Muscle layer of duodenum (tissue), 2 donors: ENCODE measurements around the gene VSIG10L2.

ENCODE experiments used
- H3K27ac ChIP-seq: one replicate; pipeline ENCODE4 v1.7.0; 2013; ENCODE audit warnings: mild to moderate bottlenecking, low read length
- H3K27me3 ChIP-seq: one replicate; pipeline ENCODE4 v1.7.0; 2013; ENCODE audit warnings: low read depth, mild to moderate bottlenecking, control low read depth, low read length
- H3K36me3 ChIP-seq, 2 donors: one replicate each; pipeline ENCODE4 v1.7.0; 2013; ENCODE audit warnings: low read length in 2 of 2, control low read depth in 1 of 2, mild to moderate bottlenecking in 1 of 2; ENCODE audit not compliant: insufficient read depth in 2 of 2, control insufficient read depth in 1 of 2
- H3K4me1 ChIP-seq, 2 donors: one replicate each; pipeline ENCODE4 v1.7.0; 2013; ENCODE audit warnings: low read length in 2 of 2, mild to moderate bottlenecking in 2 of 2, control low read depth in 1 of 2, moderate library complexity in 1 of 2; ENCODE audit not compliant: insufficient read depth in 2 of 2, control insufficient read depth in 1 of 2
- H3K4me3 ChIP-seq, 2 donors: one replicate each; pipeline ENCODE4 v1.7.0; 2013; ENCODE audit warnings: low read length in 2 of 2, low read depth in 1 of 2, mild to moderate bottlenecking in 1 of 2
- H3K9me3 ChIP-seq, 2 donors: one replicate each; pipeline ENCODE4 v1.7.0; 2013; ENCODE audit warnings: low read length in 2 of 2, control low read depth in 1 of 2, mild to moderate bottlenecking in 1 of 2; ENCODE audit not compliant: control insufficient read depth in 1 of 2
- donor health status: healthy.

Gene VSIG10L2

DNA sequence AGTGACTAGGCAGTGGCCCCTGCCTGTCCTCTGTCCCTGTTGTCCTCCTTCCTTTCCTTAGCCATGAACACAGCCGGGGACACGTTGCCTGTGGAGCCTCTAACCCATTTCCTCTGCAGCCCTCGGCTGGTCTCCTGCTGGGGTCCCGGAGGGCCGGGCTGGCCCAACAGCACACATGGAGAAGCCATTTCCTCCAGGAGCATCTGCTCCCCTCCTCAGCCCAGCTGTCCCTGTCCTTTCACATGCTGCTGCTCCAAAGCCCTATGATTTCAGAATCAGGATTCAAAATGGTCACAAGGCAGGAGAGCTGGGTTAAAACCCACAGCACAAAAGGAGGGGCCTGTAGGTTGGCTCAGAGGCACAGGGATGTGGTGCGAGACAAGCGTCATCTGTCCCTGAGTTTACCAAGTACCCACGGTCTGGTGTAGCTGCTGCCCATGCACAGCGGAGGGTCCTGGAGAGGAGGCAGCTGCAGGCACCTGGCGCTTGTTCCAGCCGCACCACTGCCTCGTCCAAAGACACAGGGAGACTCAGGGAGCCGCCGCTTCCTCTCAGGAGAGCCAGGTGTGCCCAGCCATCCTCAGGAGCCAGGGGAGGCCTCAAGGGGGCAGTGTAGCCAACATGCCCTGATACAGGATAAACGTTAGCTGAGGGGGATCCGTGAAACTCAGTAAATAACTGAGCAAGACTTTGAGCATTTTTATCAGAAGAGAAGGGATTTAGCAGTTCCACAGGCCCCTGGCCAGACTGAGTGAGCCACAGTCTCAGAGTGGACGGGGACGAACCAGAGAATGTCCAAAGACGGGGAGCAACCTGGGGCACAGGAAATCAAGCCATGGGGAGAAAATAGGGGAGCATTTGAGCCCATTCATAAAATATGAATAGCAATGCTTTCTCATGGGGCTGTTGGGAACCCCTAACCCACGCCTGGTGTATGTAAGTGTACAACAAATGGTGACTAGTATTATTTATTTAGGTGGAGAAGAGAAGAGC, 3.9 kb upstream of the VSIG10L2 start:
- Histone ChIP-seq H3K9me3 (no peaks in the 10 kb centered on the region), H3K27me3 (no peaks in the 10 kb centered on the region), H3K4me1 (peaks cover 0 to 29% of the 10 kb centered on the region in 2 donors), H3K36me3 (no peaks in the 10 kb centered on the region), H3K27ac (no peak overlapping the region), H3K4me3 (no peak overlapping the region)

- Histone ChIP-seq H3K27me3 (no peaks in the 10 kb centered on the region), H3K9me3 (no peaks in the 10 kb centered on the region), H3K36me3 (no peaks in the 10 kb centered on the region), H3K4me3 (no peak overlapping the region), H3K4me1 (peaks cover 0 to 29% of the 10 kb centered on the region in 2 donors), H3K27ac (no peak overlapping the region)
These were observed 2.9 kb upstream of the VSIG10L2 start for GRCh38 chr11:125942771-125943428.

DNA sequence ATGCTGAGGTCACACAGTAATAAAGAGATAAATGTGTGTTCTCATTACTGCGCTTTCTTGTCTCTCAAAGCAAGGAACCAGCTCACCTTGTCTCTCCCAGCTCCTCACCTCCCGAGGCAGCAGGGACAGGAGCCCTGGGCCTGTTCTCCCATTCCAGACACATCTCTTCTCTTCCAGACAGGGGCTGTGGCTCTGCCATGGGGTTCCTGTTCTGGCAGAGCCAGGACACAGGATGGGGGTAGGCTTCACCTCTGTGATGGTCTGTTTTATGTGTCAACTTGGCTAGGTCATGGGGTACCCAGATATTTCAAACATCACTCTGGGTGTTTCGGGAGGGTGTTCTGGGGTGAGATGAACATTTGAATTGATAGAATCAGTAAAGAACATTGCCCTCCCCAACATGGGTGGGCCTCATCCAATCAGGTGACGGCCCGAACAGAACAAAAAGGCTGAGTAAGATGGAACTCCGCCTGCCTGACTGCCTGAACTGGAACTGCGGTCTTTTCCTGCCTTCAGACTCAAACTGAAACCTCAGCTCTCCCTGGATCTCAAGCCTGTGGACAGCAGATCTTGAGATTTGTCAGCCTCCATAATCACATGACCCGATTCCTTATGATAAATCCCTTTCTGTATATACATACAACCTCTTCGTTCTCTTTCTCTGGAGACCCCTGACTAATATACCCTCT, 2.0 kb upstream of the VSIG10L2 start:
- H3K27ac ChIP-seq, result no peak overlapping the region
- peaks cover 0 to 25% of the 10 kb centered on the region in 2 donors for H3K4me1 ChIP-seq
- H3K36me3 ChIP-seq, result no peaks in the 10 kb centered on the region
- H3K27me3 ChIP-seq, result no peaks in the 10 kb centered on the region
- no peak overlapping the region for H3K4me3 ChIP-seq
- H3K9me3 ChIP-seq, result no peaks in the 10 kb centered on the region

DNA sequence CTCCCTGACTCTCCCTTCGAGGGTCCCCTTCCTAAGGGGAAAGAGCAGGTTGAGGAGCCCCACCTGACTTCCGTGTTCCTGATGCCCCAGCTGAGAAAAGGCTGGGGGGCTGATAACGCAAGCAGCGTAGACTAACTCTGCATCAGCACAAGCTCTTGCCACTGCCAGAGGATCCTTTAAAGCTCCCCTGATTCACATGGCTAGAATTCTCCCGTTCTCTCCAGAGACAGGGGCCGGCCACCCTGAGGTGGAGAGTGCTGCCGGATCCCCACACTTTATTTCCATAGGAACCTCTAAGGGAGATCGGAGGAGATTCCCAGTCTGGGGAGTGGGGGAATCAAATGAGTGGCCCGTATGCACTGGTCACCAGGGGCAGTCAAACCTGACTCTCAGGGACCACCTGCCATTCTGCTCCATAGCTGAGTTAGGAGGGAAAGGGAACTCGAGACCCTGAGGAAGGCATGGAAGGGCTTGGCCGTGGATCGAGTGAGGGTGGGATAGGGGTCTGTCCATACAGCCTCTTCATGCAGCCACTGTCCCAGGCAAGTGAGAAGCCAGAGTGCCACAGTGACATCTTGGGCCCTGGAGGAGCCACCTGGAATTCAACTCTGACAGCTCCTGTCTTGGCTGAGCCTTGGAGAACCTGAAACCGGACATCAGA, 1.4 kb upstream of the VSIG10L2 start:
- Histone ChIP-seq H3K4me1 (peaks cover 0 to 18% of the 10 kb centered on the region in 2 donors), H3K36me3 (no peaks in the 10 kb centered on the region)

DNA sequence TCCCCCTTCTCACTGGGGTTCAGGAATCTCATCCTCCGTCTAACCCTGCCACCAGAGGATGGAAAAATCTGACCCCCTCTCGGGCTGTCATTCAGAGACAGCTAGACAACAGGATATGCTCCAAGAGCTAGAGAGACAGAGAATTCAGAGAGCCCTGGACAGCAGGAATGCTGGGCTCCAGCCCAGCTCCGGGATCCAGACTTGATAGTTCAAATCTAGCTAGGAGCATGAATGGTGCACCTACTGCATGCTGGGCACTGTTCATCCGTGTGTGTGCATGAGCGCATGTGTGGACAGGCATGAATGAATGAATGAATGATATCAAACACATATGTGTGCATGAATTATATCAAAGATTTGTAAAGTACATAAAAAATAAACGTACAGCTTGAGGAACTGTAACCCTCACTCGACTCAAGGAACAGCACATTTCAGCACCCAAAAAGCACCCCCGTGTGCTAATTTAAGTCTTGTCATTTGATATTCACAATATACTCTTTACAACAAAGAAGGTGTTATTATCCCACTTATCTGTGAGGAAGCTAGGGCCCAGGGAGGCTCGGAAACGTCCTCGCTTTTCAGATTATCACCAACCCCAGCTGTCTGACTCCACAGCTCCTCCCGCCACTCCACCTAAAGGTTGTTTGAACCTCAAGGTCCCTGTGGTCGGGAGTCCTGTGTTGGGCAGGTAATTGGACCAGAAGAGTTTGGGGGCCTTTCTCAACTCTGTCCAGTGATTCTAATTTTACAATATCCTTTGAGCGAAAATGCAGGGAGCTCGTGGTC, 640 bp upstream of the VSIG10L2 start:
- Histone ChIP-seq H3K27ac (no peak overlapping the region), H3K4me3 (no peak overlapping the region), H3K4me1 (peaks cover 0 to 16% of the 10 kb centered on the region in 2 donors), H3K27me3 (no peaks in the 10 kb centered on the region), H3K9me3 (no peaks in the 10 kb centered on the region), H3K36me3 (no peaks in the 10 kb centered on the region)

More for the DNA sequence above, 1.4 kb upstream of the VSIG10L2 start:
- no peak overlapping the region for H3K4me3 ChIP-seq
- no peak overlapping the region for H3K27ac ChIP-seq
- no peaks in the 10 kb centered on the region for H3K9me3 ChIP-seq
- H3K27me3 ChIP-seq, result no peaks in the 10 kb centered on the region

DNA sequence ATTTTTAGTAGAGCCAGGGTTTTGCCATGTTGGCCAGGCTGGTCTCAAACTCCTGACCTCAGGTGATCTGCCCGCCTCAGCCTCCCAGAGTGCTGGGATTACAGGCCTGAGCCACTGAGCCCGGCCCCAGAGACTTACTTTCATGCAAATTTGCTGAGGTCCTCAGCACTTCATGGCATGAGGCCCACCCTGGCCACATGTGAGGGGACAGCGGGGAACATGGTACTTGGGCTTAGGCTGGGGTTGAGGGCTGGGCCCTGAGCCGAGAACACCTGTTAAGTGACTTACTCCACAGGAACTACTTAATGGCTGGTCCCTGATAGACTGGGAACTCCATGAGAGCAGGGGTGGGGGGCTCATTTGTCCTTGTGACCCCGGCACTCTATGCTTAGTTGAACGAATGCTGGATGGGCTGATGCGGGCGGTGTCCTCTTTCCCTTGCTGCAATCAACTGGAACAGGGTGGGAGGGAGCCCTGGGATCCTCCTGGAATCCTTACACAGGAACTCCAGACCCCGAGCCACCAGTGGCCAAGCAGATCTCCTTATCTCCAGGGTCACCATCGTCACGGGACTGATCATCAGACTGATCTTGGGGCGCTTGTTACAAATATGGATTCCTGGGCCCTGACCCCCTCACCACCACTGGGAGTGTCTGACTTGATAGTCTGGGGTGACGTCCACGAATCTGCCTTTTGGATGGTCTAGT, 1.0 kb downstream of the VSIG10L2 start:
- Histone ChIP-seq H3K36me3 (no peaks in the 10 kb centered on the region), H3K27ac (no peak overlapping the region), H3K4me1 (peaks cover 0 to 25% of the 10 kb centered on the region in 2 donors), H3K27me3 (no peaks in the 10 kb centered on the region), H3K4me3 (no peak overlapping the region), H3K9me3 (no peaks in the 10 kb centered on the region)

DNA sequence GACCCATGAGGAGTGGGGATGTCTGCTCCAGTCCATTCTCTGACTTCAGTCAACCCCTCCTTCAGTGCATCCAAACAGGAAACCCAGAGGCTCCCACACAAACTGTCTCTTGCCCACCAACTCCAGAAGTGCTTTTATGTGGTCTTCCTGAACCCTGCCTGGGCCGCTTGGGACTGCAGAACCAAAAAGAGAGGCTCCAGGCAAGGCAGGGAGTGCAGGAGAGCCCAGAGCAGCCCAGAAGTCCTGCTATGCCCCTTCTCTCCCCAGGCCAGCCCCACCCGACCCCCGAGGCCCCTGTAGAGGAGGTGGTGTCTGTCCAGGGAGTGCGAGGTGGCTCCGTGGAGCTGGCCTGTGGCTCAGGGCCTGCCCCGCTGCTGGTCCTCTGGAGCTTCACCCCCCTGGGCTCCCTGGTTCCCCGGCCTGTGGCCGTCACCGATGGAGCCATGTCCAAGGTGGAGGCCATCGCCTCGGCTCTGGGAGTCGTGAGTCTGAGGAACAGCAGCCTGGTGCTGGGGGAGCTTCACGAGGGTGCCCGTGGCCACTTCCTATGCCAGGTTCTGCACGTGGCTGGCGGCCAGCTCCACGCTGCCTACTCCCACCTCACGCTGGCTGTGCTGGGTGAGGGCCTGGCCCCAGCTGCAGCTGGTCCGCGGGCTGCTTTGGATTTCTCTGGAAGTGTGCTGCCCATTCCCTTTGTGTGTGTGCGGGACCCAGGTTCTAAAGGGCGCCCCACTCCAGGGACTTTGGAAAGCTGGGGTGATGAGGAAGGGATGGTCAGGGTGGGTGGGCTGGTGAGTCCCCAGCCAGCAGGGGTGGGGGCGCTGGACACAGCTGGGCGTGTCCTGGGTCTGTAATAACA, 1.8 kb downstream of the VSIG10L2 start:
- Histone ChIP-seq H3K9me3 (no peaks in the 10 kb centered on the region), H3K27ac (no peak overlapping the region), H3K4me1 (peaks cover 0 to 27% of the 10 kb centered on the region in 2 donors), H3K36me3 (no peaks in the 10 kb centered on the region), H3K4me3 (no peak overlapping the region), H3K27me3 (no peaks in the 10 kb centered on the region)

DNA sequence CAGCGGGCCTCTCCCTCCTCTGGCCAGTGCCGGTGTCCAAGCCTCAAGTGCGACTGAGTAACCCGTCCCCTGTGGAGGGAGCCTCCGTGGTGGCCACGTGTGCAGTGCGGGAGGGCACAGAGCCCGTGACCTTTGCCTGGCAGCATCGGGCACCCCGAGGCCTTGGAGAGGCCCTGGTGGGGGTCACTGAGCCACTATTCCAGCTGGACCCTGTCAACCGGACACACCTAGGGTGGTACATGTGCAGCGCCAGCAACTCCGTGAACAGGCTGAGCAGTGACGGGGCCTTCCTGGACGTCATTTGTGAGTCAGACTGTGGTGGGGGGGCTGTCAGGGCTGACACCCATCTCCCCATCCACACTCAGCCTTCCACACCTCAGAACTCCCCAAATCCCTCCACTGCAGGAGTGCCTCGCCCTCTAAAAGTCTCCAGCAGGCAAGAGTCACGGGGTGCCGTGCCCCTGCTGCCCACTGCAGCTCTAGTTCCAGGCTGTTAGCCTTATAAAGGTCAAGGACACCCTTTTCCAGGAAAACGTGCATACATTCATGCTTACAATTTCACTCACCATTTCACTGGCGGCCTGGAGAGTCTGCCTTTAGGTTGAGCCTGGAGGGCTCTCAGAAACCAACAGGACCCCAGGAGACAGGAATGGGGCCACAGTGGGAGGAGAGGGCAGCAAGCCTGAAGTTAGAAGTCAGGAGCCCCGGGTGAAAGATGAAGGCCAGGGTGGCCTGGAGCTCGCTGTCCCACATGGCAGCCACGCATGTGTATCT, 2.6 kb downstream of the VSIG10L2 start:
- Histone ChIP-seq H3K36me3 (no peaks in the 10 kb centered on the region), H3K4me1 (peaks cover 3 to 30% of the 10 kb centered on the region in 2 donors), H3K4me3 (no peak overlapping the region), H3K27ac (no peak overlapping the region), H3K9me3 (no peaks in the 10 kb centered on the region), H3K27me3 (no peaks in the 10 kb centered on the region)
